NCI-H1105 treated with DMSO at 0.1 percent for 48 hours (cell line): ENCODE results near the gene VSIG8.
A peak's percentile ranks its signal among the peaks of the same experiment; 100 is the strongest.

Experiments
- DNase-seq: peaks from one replicate; lab custom pipeline; 2025; lab: John Stamatoyannopoulos, UW

VSIG8 gene

GRCh38 chr1:159856576-159856975 lies 5.9 kb downstream of the VSIG8 start:
- DNase-seq, result no peak

GRCh38 chr1:159855709-159856108 lies 6.7 kb downstream of the VSIG8 start:
- no peak for DNase-seq

- no peak for DNase-seq
These were observed 7.7 kb downstream of the VSIG8 start for GRCh38 chr1:159854693-159855192.

GRCh38 chr1:159854116-159854692 lies 8.3 kb downstream of the VSIG8 start:
- no peak for DNase-seq

GRCh38 chr1:159853417-159854115 lies 8.9 kb downstream of the VSIG8 start:
- no peak for DNase-seq

GRCh38 chr1:159851407-159851806 lies 11.1 kb downstream of the VSIG8 start:
- DNase-seq, result no peak

GRCh38 chr1:159849626-159850366 lies 12.7 kb downstream of the VSIG8 start:
- no peak for DNase-seq

GRCh38 chr1:159848326-159848725 lies 14.1 kb downstream of the VSIG8 start:
- no peak for DNase-seq

GRCh38 chr1:159847231-159847630 lies 15.2 kb downstream of the VSIG8 start:
- no peak for DNase-seq

GRCh38 chr1:159845751-159846629 lies 16.5 kb downstream of the VSIG8 start:
- DNase-seq, result no peak

GRCh38 chr1:159843459-159843858 lies 19.0 kb downstream of the VSIG8 start:
- DNase-seq, result no peak

- DNase-seq, result no peak
These were observed 20.7 kb downstream of the VSIG8 start for GRCh38 chr1:159841749-159842148.

GRCh38 chr1:159839116-159839849 lies 23.2 kb downstream of the VSIG8 start:
- DNase-seq, result no peak

GRCh38 chr1:159838715-159839114 lies 23.7 kb downstream of the VSIG8 start:
- DNase-seq, result no peak

- no peak for DNase-seq
These were observed 26.5 kb downstream of the VSIG8 start for GRCh38 chr1:159835862-159836525.

GRCh38 chr1:159835356-159835755 lies 27.1 kb downstream of the VSIG8 start:
- DNase-seq, result no peak

GRCh38 chr1:159832309-159832708 lies 30.1 kb downstream of the VSIG8 start:
- no peak for DNase-seq

- peak; percentile 90 for DNase-seq
These were observed 30.9 kb downstream of the VSIG8 start for GRCh38 chr1:159831412-159832141.

GRCh38 chr1:159830722-159831121 lies 31.7 kb downstream of the VSIG8 start:
- DNase-seq, result no peak

- no peak for DNase-seq
These were observed 32.5 kb downstream of the VSIG8 start for GRCh38 chr1:159829822-159830465.
